SHP77 treated with DMSO at 0.1 percent for 48 hours (cell line): Measurements from ENCODE around the gene YY1.
"Not testable (repeated sequence)": the region's sequence is repeated elsewhere in the genome, so short reads cannot be mapped to it uniquely, and the experiment has no call there.

Experiments used
- DNase-seq: peaks from one replicate; lab custom pipeline; 2025; lab: John Stamatoyannopoulos, UW

Gene YY1

GRCh38 chr14:100297320-100298300 lies 58.7 kb downstream of the YY1 start:
- no peak for DNase-seq

GRCh38 chr14:100298551-100299237 lies 59.8 kb downstream of the YY1 start:
- DNase-seq = no peak

- DNase-seq = no peak
Measured at GRCh38 chr14:100299238-100299560, 60.3 kb downstream of the YY1 start.

GRCh38 chr14:100302616-100303015 lies 63.7 kb downstream of the YY1 start:
- DNase-seq = no peak

GRCh38 chr14:100303179-100303578 lies 64.2 kb downstream of the YY1 start:
- DNase-seq = no peak

- no peak for DNase-seq
Measured at GRCh38 chr14:100303925-100304324, 65.0 kb downstream of the YY1 start.

GRCh38 chr14:100304825-100305323 lies 65.9 kb downstream of the YY1 start:
- DNase-seq = no peak

- DNase-seq = no peak
Measured at GRCh38 chr14:100305324-100306100, 66.6 kb downstream of the YY1 start.

- peak; percentile 61 for DNase-seq
Measured at GRCh38 chr14:100306101-100306997, 67.4 kb downstream of the YY1 start, which contains the start of gene SLC25A29. Gene SLC25A29 (minus strand): TSS chr14:100306444. CDS start chr14:100306232, 212 bp downstream.

- DNase-seq = no peak
Measured at GRCh38 chr14:100306998-100307765, 68.2 kb downstream of the YY1 start.

- DNase-seq = no peak
Measured at GRCh38 chr14:100307766-100308426, 69.0 kb downstream of the YY1 start.

GRCh38 chr14:100308427-100308792 lies 69.5 kb downstream of the YY1 start:
- DNase-seq = not testable (repeated sequence)

- no peak for DNase-seq
Measured at GRCh38 chr14:100309028-100309737, 70.2 kb downstream of the YY1 start.

- not testable (repeated sequence) for DNase-seq
Measured at GRCh38 chr14:100312110-100312876, 73.3 kb downstream of the YY1 start.

GRCh38 chr14:100312877-100313400 lies 74.0 kb downstream of the YY1 start:
- peak; percentile 23 for DNase-seq

GRCh38 chr14:100313464-100314230 lies 74.7 kb downstream of the YY1 start:
- no peak for DNase-seq

GRCh38 chr14:100314724-100315123 lies 75.8 kb downstream of the YY1 start:
- DNase-seq = no peak
